ENCODE results near the gene LOXHD1.
A peak's percentile ranks its signal among the peaks of the same experiment; 100 is the strongest.

LOXHD1 gene

GRCh38 chr18:46675112-46675511 is 18.1 kb upstream of the LOXHD1 start:
- DNase-seq, result no peak

GRCh38 chr18:46672062-46672970 is 15.3 kb upstream of the LOXHD1 start:
- no peak for DNase-seq

- DNase-seq, result no peak
Measured at GRCh38 chr18:46668694-46669093, 11.7 kb upstream of the LOXHD1 start.

GRCh38 chr18:46668135-46668534 is 11.1 kb upstream of the LOXHD1 start:
- DNase-seq, result no peak

GRCh38 chr18:46663539-46663938 is 6.5 kb upstream of the LOXHD1 start:
- DNase-seq, result no peak

- DNase-seq, result peak in 1 of 2 experiments; percentile 4
Measured at GRCh38 chr18:46660957-46661749, 4.1 kb upstream of the LOXHD1 start.

- no peak for DNase-seq
Measured at GRCh38 chr18:46659484-46659883, 2.5 kb upstream of the LOXHD1 start.

- no peak for DNase-seq
Measured at GRCh38 chr18:46656326-46657114, 500 bp downstream of the LOXHD1 start.

- no peak for DNase-seq
Measured at GRCh38 chr18:46652372-46652771, 4.6 kb downstream of the LOXHD1 start.

GRCh38 chr18:46650681-46651080 is 6.3 kb downstream of the LOXHD1 start:
- DNase-seq, result no peak

- DNase-seq, result no peak
Measured at GRCh38 chr18:46649071-46649862, 7.8 kb downstream of the LOXHD1 start.

GRCh38 chr18:46646468-46646867 is 10.6 kb downstream of the LOXHD1 start:
- DNase-seq, result no peak

GRCh38 chr18:46642561-46642960 is 14.5 kb downstream of the LOXHD1 start:
- DNase-seq, result no peak

- no peak for DNase-seq
Measured at GRCh38 chr18:46641917-46642316, 15.1 kb downstream of the LOXHD1 start.

GRCh38 chr18:46639386-46639785 is 17.6 kb downstream of the LOXHD1 start:
- no peak for DNase-seq

GRCh38 chr18:46636040-46636630 is 20.9 kb downstream of the LOXHD1 start:
- no peak for DNase-seq

GRCh38 chr18:46632401-46633071 is 24.5 kb downstream of the LOXHD1 start:
- DNase-seq, result no peak

- DNase-seq, result no peak
Measured at GRCh38 chr18:46630991-46631390, 26.0 kb downstream of the LOXHD1 start.

GRCh38 chr18:46630160-46630559 is 26.9 kb downstream of the LOXHD1 start:
- no peak for DNase-seq

GRCh38 chr18:46629361-46629760 is 27.7 kb downstream of the LOXHD1 start:
- no peak for DNase-seq

GRCh38 chr18:46628206-46628605 is 28.8 kb downstream of the LOXHD1 start:
- no peak for DNase-seq
